ENCODE measurements around the gene AUTS2.

- TF ChIP-seq CTCF (IDR thresholded peaks at IDR 0.05), result no peak
- no peak for TF ChIP-seq POLR2AphosphoS5 (IDR thresholded peaks at IDR 0.05)
Measured at GRCh38 chr7:70113536-70113935, 515.3 kb downstream of the AUTS2 start.

Data from breast epithelium (tissue), 3 donors.